GM12864 (cell line): ENCODE results near the gene PPP1R14D.

ENCODE experiments used
- DNase-seq: peaks from one replicate; pipeline ENCODE4 v3.0.0-alpha.2; 2011; ENCODE audit warnings: low read depth
- H3K4me3 ChIP-seq: 2 replicates; pipeline ENCODE4 v1.5.1; 2011; ENCODE audit warnings: mild to moderate bottlenecking, low read depth, low read length, control low read depth
- TF ChIP-seq, protein P1 (sequence below): IDR thresholded peaks from 2 replicates; pipeline ENCODE4 v1.5.1; 2011; ENCODE audit warnings: low read depth, mild to moderate bottlenecking, moderate library complexity, low read length, control low read depth, inconsistent platforms; ENCODE audit errors: missing control alignments

Gene PPP1R14D

DNA sequence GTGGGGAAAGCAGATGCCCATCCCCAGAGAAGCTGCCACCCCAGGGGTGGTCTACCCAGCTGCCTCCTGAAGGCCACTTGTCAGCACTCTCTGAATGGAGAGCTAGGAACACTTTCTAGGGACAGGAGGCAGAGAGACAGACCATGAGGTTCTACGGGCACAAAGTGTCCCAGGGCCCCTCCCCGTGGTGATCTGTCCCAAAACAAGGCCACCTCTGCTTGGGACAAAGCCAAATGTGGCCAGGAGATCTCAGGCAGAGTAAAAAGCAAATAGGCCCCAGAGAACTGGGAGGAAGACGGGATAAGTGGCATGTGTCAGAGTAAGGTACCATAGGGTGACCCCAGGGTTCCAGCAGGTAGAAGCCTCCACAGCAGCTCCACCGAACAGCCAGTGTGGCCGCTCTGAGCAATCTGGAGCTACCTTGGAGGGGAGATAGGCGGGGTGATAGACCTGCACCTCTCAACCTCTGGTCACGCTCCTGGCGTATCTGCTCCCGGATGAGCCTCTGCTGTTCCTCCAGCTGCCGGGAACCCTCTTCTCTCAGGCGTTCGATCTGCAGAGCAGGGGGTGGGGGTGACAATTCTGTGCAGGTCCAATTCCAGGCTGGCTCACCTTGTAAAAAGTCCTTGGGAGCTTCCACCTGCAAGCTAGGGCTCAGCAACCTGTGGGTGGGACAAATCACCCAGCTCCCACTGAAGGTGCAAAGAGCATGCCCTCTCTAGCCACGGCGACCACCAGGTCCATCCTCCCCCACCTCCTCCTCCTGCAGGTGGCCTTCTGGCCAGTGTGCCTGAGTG, 52.6 kb downstream of the PPP1R14D start:
- TF ChIP-seq, protein P1, sequence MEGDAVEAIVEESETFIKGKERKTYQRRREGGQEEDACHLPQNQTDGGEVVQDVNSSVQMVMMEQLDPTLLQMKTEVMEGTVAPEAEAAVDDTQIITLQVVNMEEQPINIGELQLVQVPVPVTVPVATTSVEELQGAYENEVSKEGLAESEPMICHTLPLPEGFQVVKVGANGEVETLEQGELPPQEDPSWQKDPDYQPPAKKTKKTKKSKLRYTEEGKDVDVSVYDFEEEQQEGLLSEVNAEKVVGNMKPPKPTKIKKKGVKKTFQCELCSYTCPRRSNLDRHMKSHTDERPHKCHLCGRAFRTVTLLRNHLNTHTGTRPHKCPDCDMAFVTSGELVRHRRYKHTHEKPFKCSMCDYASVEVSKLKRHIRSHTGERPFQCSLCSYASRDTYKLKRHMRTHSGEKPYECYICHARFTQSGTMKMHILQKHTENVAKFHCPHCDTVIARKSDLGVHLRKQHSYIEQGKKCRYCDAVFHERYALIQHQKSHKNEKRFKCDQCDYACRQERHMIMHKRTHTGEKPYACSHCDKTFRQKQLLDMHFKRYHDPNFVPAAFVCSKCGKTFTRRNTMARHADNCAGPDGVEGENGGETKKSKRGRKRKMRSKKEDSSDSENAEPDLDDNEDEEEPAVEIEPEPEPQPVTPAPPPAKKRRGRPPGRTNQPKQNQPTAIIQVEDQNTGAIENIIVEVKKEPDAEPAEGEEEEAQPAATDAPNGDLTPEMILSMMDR: no peak
- no peak overlapping the region for H3K4me3 ChIP-seq
- no peak for DNase-seq

DNA sequence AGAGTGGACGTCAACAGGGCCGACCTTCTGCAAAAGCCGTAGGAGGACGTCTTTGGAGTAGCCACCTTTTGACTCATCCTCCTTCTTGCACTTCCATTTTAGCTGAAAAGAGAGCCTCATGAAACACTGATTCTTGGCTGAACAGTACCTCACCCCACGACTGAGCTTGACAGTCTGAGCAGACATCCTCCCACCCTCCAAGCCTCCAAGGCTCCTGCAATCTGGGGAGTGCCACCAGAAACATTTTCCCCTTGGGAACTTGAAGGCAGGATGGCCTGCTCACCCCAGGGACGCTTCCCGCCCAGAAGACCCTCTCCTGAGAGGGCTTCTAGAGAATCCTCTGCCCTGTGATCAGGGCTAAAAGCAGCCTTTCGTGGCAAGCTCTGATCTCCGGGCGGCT, 53.5 kb downstream of the PPP1R14D start:
- TF ChIP-seq, protein P1: no peak
- H3K4me3 ChIP-seq: no peak overlapping the region
- DNase-seq: no peak

DNA sequence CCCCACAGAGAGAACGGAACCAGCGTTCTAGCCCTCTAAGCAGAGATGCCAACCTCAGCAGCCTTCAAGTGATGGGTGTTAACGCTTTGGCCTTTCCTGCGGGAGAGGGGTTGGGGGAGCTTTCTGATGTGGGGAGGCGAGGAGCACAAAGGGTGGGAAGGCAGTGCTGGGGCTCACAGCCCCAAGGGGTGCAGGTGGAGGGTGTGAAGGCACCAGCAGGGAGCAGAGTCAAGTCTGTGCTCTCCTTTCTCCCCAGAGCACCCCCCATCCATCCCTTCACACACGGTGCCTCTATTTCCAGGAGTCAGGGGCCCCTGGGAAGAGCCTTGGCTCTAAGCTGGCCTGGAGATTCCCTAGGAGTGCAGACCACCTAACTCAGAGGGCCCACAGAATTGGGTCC, 54.6 kb downstream of the PPP1R14D start:
- TF ChIP-seq, protein P1: no peak
- no peak overlapping the region for H3K4me3 ChIP-seq
- no peak for DNase-seq

DNA sequence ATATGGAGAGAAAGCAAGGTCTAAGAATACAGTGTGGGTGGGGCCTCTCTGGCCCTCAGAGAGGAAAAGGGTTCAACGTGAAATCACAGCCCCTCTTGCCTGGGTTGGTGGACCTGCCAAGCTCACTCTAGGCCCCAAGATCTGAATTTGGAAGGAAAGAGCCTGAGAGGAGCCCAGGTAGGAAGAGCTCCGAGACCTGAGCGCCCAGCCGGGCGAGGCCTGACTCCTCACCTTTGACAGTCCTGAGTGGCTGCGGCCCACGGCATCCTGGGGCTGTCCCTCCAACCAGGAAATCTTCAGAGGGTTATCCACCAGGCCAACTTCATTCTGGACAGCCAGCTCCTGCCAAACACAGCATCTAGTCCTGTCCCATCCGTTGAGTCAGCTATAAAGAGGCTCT, 55.0 kb downstream of the PPP1R14D start:
- TF ChIP-seq, protein P1: no peak
- no peak for DNase-seq
- no peak overlapping the region for H3K4me3 ChIP-seq

DNA sequence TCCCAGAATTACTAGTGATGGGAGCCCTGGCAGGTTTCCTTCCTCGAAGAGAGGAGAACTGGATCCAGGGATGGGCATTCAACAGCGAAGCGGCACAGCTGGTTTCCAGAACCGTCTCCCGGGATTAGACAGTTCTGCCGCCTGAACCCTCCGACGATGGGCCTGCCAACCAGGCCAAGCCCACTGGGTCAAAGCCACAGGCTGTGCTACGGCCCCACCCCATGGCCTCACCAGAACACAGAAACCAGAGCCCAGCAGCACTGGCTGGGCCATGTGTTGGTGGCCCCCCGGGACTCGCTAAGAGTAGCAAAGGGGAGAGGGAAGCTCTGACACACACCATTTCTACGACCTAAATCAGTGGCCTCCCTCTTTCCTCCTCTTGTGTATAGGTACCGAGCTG, 56.5 kb downstream of the PPP1R14D start:
- no peak overlapping the region for H3K4me3 ChIP-seq
- TF ChIP-seq, protein P1: no peak
- DNase-seq: no peak

DNA sequence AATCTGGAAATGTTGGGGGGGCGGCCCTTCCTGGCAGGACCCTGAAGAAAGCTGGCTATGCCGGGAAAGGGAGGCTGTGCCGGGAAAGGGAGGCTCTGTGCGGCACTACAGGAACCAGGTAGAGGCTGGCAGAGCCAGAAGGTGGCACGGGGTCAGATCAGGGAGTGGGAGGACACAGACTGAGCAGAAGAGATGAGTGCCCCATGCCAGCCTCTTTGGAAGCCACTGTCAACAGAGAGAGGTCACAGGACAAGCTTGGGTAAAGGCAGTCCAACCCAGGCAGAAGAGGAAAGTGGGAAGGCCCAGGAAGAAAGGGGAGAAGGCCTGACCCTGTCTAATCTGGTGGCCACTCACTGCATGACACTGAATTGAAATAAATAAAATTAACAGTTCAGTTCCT, 57.3 kb downstream of the PPP1R14D start:
- TF ChIP-seq, protein P1: no peak
- DNase-seq: no peak
- H3K4me3 ChIP-seq: no peak overlapping the region

DNA sequence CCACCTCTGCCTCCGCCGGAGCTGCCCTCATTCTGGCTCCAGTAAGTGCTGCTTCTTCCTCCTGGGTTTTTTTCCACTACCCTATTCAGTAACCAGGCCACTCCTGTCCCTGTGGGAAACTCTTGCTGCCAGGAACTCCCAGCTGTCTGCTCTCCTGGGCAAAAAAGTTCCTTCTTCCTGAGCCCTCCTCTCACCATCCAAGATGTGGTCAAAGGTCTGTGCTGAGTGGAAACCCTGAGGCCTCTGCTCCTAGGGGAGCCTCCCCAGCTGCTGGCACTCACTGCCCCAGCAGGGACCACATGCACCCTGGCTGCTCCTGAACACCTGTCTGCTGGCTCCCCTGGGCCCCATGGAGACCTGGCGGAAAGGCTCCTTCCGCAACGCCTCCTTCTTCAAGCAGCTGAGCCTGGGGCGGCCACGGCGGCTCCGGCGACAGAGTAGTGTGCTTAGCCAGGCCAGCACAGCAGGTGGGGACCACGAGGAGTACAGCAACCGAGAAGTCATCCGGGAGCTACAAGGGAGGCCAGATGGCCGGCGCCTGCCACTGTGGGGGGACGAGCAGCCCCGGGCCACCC, 58.3 kb downstream of the PPP1R14D start:
- no peak overlapping the region for H3K4me3 ChIP-seq
- DNase-seq: no peak
- TF ChIP-seq, protein P1: no peak
